T-helper 1 cell (primary cell): ENCODE data around the gene DCDC1.
"Not testable (repeated sequence)": the region's sequence is repeated elsewhere in the genome, so short reads cannot be mapped to it uniquely, and the experiment has no call there.

ENCODE experiments used
- DNase-seq, 5 donors: peaks; one replicate each; pipeline ENCODE4 v3.0.0-alpha.2; 2012 to 2020

The DCDC1 gene

DNA sequence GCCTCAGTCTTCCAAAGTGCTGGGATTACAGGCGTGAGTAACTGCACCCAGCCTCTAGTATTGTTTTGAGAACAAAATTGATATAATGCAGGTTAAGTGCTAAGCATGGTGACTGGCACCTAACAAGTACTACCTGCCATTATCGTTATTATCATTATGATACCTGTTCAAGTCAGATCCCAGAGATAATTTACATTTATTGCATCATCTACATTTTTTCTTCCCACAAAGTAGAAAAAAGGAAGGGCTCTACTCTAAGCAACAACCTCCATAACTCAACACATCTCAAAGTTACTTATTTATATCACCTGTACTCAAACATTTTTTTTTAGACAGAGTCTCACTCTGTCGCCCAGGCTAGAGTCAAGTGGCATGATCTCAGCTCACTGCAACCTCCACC lies 42.1 kb downstream of the DCDC1 start:
- DNase-seq, result no peak

DNA sequence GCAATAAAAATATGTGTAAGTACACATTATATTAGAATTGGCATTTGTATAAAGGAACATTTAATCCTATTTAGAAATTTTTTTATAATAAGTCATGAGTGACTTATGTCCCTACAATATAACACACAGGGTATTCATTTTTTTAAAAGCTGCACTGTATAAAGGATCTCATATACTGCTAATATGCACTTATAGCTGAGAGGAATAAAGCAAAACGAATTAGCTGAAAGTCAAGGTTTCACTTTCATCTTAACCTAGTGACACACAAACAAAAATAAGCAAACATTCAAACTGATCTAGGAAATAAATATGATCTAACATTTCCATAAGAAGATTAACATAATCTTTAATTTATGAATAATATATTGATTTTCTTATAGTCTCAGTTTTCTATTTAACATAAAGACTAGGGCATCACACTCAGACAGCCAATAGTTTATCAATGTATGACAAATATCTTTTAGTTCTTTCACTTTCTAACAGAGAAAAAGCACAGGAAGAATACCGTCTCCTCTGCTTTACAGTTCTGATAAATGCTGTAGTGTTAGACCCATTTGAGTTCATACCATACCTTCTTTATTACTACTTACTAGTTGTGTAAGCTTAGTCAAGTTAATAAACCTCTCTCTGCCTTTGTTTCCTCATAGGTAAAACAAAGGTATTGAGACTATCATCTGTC lies 42.9 kb downstream of the DCDC1 start:
- peak in 1 of 5 donors; percentile 3 for DNase-seq

DNA sequence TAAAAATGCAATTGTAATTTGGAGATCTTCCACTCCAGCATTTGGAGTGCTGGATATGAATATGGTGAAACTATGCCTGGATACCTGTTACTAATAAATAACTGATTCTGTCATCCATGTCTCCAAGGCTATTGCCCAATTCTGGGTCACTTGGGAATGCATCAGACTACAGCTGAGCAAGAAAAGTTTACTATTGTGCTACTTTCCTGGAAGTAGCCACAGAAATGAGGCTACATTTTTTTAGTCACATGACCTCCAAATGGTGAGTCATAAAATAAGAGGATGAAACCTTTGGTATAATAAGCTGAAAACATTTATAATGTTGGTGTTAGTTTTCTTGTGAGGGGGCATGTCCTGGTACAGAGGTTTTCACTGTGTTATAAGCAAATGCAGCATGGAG lies 44.4 kb downstream of the DCDC1 start:
- no peak for DNase-seq

DNA sequence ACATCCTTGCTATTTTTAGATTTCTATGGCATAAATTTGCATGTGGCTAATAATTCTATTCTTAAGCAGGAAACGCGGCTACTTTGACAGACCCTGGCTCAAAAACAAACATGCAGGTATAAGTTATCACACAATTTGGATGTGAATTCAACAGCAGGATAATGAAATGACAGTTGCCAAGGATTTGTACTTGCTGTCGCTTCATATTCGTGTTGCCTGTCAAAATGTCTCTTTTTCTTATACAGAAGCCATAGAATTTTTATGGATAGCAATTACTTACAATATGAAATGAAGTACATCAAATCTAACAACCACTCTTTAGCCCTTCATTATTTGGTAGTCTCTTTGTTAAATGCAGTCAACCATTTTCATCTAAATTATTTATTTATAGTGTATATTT lies 46.4 kb downstream of the DCDC1 start:
- no peak for DNase-seq

DNA sequence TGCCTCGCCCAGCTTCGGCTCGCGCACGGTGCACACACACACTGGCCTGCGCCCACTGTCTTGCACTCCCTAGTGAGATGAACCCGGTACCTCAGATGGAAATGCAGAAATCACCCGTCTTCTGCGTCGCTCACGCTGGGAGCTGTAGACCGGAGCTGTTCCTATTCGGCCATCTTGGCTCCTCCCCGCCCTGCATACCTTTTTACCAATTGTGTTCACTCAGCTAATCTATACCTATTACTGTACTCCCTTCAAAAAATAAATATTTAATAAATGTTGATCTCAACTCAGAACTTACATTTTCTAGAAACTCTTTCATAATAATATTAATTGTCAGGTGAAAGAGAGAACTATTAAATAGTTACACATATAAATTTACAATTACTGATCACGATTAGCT lies 48.0 kb downstream of the DCDC1 start:
- DNase-seq, result not testable (repeated sequence)

DNA sequence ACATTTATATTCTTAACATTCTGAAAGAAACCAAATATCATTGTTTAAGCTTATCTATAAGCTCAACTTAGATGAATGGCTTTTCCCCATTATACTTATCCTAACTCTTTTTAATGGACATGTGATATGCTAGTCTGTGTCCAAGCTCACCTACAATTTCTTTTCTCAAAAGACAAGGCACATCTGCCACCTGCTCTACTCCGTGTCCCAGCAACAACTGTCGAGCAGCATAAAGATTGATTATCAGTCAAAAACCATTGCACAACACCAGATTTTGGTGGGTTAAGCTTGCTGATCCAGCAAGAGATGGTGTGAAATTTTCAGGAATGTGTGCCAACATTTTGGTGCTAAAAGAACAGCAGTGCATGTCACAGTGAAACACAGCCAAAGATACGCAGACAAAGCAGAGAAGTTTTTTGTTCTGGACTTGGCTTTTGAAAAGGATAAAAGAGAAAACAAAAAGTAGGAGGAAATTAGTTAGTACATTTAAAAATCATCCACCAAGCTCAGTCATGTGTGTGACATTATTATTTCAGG lies 65.8 kb downstream of the DCDC1 start:
- no peak for DNase-seq

DNA sequence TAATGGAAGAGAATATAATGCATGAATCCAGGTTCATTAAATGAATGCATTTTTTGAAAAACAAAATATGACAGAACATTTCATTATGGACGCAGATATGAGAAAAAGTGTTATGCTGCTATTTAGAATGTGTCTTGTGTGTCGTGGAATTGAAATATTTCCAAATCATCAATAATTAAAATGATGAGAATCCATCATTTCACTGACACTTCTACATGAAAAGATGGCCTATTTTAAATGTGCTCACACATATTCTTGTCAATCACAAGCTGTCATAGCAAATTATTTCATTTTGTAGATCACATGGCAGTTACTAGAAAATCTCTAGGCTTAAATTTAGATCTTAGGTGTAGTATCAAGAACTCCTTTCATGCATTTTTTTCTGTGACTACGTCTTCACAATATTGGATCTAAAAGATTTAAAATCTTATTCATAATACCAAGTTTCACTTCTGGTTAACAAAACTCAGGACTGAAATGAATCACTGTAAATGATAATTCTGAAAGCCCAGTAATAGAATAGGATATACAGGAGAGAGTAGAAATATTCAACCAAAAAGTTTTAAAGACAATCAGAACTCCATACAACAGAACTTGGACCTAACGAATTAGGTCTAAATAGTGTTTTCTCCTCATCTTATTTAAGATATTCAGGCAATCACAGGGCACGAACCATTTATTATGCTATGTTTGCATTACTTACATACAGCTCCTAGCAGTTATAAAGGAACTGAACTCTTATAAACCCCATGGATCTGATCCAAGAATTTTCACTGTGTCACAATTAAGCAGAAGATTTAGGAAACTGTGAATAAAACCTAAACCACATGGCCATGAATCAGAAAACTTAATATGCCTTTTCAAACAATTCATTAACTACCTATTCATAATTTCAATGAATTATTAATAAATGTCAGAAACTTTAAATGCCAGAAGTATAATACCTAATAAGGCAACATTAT lies 67.7 kb downstream of the DCDC1 start:
- DNase-seq, result no peak

DNA sequence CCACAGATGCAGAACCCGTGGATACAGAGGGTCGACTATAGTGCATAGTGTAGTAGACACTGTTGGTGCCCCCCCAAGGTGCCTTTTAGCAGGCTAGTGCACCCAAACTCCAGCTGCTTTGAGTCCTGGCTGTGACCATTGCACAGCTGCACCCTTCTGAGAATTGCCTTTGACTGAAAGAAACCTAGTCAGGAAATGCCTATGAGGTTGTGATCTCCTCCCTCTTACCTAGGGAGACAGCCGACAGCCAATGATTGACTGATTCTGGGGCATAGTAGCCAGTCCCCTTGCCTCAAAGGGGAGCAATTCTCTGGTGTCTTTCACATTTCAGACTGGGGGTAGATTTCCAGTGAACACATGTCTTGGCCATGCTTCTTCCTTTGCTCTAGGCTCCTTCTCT lies 74.2 kb downstream of the DCDC1 start:
- no peak for DNase-seq

DNA sequence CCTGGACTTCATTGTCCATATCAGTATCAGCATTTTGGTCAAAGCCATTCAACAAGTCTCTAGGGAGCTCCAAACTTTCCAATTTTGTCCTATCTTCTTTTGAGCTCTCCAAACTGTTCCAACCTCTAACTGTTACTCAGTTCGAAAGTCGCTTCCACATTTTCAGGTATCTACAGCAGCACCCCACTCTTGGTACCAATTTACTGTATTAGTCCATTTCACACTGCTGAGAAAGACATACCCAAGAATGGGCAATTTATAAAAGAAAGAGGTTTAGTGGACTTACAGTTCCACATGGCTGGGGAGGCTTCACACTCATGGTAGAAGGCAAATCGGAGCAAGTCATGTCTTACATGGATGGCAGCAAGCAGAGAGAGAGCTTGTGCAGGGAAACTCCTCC lies 96.0 kb downstream of the DCDC1 start:
- not testable (repeated sequence) for DNase-seq

DNA sequence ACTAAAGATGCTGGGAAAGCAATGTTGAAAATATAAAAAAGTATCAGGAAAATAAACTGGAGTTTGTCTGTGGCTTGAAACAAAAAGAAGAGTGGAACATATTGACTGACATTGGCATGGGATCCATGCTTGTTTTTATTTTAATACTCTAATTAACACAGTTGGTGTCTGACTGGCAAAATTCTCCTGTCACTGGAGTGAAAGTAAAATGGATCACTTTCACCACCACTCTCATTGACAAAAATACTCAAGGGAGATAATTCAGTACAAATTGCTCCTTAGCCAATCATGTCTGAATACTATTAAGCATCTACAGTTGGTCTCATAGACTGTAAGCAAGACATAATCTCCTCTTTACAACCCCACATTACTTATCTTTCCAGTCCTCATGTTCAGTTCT lies 101.8 kb downstream of the DCDC1 start:
- no peak for DNase-seq

DNA sequence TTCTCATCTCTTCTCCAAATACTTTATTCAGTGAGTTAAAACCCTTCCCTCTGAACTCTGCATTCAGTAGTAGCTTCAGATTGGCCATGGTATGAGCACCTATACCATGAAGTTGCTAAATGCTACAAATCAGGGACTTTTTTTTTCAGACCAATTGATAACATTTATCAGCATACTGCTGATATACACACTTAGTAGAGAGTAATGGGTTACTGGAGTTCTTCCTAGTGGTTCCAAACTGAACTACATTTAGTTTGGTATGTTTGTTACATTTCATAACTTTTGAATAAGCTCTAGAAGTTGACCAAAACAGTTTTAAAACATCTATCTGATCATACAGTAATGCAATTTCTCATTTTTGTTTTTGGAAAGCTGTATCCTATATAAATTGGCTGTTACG lies 104.7 kb downstream of the DCDC1 start:
- no peak for DNase-seq

DNA sequence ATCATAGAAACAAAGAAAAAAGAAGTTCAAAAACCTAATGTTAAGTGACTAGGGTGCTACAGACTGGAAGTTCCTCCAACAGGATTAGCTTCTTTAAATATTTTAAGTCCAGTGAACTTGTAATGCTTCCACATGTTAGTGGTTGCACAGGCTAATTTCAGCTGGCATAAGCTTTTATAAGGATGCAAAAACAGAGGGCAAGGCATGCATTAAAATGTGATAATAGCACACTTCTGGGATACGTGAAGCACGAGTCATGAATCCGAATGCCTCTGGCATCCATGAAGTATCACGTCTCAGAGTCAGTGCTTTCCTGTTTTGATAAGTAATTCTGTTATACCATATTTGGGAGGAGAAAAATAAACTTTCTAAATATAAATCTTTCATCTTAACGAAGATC lies 106.8 kb downstream of the DCDC1 start:
- no peak for DNase-seq

DNA sequence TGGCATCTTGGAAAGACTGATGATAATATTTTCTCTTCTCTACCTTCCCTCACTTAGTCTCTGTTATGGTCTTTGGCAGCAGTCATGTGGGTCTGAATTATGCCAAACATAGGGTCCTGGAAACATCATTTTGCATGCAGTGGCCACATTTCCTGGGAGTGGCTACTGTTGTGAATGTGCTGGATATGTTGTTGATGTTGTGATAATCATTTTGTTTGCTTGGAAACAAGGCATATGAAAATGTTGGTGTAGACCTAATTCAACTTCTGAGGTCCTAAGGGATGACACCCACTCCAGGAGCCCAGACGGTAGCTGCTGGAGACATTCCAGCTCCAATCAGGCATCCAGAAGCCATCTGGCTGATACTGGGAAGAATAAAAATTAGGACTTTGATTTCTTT lies 109.7 kb downstream of the DCDC1 start:
- no peak for DNase-seq

DNA sequence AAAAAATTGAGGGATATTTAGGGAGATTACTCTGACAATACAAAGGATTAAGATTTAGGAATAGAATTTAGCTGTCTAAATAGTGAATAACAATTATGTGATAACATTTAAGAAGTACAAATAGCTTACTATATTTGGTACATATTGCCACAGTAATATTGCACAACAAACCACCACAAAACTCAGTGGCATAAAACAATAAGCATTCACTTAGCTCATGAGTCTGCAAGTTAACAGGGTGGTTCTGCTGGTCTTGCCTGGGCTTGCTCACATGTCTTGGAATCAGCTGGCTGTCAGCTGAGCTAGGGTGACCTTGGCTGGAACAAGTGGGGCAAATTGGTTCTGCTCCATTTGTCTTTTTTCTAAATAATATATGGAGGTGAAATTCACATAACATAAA lies 115.1 kb downstream of the DCDC1 start:
- no peak for DNase-seq

DNA sequence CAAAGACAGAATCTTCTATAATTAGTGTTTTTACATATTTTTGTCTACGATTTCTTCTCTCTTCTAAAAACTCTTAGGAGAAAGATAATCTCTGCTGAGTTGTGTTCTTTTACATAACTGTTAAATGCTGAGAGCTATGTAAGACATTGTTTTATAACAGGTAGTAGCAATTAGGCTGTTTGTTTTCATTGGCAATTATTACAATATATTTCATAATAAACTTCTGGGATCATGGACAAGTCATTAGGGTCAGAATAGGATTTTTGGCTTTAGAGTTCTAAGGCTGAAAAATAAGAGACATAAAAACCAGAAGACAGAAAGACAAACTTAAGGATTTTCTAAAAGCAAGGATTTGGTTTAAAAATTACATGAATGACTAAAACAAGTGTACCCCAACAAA lies 120.8 kb downstream of the DCDC1 start:
- no peak for DNase-seq

DNA sequence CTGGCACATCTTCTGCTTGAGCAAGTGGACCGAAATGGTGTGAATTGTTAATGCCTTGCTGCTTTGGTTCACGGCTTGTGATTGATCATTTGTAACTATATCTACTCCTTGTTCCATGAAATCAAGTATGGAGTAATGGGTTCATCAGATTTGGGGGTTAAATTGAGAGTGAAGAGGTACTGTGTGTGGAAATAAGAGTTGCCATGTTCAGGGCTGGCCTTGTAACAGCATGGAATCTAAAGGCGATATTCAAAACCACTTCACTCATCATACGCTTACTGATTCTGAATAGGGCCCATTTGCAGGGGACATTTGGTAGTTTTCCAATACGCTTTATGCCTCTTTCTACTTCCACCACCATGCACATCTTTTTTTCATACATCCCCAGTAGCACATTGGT lies 122.2 kb downstream of the DCDC1 start:
- no peak for DNase-seq

DNA sequence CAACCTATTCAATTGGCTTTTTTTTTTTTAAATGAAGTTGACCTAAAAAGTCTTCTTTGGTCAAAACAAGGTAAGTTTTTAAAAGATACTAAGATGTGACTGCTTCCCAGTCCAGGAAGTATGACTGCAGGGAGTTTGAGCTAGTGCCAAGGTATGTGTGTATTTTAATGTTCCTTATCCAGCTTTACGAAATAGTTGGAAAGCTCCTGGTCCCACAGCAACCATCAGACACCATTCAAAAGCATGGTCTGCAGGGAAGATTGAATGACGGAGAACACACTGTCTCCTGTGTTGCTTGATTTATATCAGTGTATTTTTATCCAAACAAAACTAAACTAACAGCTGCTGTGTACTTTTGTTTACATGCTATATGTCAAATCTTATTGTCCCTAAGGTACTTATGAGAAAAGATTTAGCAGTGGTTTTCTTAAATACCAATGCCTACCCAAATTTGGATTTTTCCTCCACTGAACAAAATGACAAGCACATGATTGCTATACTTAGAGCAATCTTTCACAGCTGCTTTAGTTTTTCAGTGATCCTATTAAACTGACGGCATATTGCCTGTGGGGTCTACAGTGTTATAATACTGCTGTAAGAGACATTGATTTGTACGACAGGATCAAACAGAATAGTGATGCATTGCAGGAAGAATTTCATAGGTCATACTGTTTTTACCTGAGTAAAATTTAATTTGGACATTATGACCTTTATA lies 122.9 kb downstream of the DCDC1 start:
- DNase-seq, result no peak

DNA sequence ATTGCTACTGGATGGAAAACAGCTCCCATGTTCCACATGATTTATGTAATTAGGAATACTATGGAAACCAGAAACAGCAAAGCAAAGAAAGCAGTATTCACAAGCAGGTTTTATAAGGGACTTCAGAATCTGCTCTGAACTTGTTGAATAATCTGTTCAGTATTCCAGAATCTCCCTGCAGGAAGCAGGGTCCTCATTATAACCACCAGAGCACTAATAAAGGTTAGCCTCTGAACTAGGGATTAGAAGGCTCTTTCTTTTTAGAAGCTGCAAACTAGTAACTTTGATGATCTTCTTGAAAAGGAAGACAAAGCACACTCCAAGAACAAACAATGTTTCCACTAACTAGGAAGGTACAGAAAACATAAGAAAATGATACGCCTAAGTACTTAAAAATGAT lies 125.8 kb downstream of the DCDC1 start:
- no peak for DNase-seq

DNA sequence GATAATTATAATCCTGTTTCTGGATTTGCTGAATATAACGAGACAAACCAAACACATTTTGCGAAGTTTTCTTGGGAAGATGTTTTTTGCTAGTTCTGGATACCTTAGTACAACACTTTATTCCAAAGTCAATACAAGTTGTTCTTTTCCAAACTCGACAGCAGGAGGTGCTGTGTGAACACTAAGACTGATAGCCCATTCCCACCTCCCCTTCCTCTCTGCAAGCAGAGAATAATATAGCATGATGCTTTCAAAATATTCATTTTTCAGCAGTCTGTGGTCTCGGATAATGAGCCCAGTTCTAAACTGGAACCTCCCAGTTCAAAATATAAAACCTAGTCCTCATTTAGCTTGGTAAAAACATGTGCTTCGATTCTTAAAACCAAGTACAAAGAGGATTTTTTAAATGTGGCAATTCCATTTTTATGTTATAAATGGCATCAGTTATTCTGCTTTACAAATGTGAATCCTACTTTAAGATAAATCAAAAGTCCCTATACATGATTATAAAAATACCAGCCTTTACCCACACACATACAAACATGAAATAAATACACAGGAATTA lies 129.1 kb downstream of the DCDC1 start:
- peak in 2 of 5 donors; percentile 3 to 4 for DNase-seq

DNA sequence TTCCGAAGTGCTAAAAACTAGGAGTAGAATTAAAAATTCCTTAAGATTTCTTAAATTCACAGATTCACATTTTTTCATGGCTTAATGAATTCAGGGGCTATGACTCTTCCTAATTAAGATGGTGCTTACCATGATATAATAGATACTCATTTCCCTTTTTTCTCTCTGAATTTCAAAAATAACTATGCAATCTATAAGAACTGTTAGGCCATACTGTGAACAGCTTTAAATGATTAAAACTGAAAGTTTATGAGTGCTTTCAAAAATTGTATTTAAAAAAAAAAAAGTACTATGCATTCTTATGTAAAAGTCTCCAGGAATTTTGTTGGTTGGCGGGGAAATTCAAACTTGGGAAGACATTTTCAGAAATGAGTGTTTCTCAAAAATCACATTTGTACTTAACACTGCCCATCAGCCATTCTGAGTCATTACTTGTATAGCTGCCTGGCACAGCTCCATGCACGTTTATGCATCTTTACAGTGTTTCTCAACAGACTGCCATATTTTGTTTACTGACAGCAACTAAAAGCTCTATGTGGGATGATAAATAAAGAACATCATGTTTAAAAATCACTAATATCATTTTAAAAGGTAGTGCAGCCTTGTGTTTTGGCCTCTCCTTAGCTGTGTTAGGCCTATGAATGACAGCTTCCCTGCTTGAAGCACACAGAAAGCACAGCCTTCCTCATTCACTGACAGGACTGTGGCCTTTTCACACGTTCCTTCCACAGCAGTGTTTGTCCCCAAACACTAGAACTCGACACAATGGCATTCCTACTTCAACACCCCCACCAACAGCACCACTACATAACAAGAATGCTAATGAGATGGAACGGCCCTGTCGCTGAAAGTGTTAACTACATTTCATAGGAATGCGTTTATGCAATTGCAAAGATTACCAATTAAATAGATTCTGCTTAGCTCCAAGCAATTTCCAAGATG lies 131.4 kb downstream of the DCDC1 start:
- DNase-seq, result no peak

DNA sequence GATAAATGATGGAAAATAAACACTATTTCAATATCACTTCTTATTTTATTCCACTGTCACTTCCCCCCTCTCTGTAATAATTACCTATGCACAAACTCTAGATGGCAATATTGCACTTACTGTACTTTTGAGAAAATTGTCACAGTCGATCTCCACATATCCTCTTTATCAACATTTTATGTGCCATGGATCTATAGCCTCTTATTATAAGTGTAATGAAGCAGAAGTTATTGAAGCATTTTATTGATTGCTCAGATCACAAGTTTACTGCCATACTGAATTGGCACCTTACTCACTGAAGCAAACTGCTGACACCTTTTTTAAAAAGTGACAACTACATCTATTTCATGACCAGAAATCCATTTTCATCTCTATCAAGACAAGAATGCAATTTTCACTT lies 133.4 kb downstream of the DCDC1 start:
- no peak for DNase-seq

DNA sequence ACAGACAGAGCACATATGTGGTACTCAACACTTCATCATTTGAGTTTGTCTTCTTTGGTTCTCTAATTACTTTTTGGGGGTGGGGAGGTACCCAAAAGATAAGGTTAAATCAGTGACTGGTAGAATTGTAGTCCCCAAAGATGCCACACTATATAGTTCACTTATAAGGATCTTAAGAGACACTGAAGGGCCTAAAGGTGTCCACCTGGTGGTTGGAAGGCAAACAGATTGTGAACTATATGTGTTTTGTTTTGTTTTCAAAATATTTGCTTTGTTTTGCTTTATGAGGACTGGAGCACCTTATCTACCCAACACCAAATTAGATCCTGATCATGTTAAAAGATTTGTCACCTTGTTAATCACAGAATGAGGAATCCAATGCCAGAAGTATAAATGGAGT lies 136.1 kb downstream of the DCDC1 start:
- no peak for DNase-seq
